NCI-H187 treated with DMSO at 0.1 percent for 48 hours (cell line): ENCODE results near the gene EPHA1.

ENCODE experiments used
- DNase-seq: peaks from one replicate; lab custom pipeline; 2025; lab: John Stamatoyannopoulos, UW

The EPHA1 gene

GRCh38 chr7:143389316-143390103 is 19.1 kb downstream of the EPHA1 start:
- DNase-seq = no peak

- no peak for DNase-seq
Observed at GRCh38 chr7:143388491-143389101, 20.1 kb downstream of the EPHA1 start.

GRCh38 chr7:143388051-143388450 is 20.6 kb downstream of the EPHA1 start:
- no peak for DNase-seq

DNA sequence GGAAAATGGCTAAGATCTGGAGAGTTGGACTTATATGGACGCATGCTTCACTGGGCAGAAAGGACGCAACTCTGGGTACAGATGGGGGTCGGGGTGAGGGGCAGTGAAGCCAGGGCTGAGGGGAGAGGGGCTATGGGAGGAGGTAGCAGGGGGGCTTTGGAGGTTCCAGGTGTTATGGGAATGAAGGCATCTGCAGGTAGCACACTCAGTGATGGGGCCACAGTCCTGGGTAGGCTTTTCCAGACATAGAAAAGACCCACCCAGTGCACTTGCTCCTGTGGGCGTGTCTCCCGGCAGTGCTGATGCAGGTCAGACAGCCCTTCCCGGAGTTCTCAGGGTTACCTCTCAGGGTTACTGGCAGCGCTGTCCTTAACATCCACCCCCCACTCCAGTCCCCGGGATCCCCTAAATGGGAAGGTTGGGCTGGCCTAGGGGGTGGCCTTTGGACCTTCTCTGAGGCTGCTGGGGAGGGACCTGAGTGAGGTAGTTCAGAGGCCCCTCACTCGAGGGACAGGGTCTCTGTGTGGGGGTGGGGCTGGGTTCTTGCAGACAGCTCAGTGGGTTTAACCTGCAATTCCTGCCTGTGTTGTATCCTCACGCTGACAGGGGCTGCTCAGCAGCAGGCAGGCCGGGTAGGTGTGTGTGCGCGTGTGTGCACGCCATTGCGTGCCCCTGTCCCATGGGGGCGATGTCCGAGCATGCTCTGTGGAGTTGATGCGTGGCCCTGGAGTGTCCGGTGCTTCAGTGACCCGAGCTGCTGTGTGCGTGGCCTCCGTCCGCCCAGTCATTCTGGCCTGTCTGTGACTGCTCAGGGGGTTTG is 21.3 kb downstream of the EPHA1 start:
- no peak for DNase-seq

GRCh38 chr7:143385891-143386781 is 22.5 kb downstream of the EPHA1 start:
- DNase-seq = no peak

DNA sequence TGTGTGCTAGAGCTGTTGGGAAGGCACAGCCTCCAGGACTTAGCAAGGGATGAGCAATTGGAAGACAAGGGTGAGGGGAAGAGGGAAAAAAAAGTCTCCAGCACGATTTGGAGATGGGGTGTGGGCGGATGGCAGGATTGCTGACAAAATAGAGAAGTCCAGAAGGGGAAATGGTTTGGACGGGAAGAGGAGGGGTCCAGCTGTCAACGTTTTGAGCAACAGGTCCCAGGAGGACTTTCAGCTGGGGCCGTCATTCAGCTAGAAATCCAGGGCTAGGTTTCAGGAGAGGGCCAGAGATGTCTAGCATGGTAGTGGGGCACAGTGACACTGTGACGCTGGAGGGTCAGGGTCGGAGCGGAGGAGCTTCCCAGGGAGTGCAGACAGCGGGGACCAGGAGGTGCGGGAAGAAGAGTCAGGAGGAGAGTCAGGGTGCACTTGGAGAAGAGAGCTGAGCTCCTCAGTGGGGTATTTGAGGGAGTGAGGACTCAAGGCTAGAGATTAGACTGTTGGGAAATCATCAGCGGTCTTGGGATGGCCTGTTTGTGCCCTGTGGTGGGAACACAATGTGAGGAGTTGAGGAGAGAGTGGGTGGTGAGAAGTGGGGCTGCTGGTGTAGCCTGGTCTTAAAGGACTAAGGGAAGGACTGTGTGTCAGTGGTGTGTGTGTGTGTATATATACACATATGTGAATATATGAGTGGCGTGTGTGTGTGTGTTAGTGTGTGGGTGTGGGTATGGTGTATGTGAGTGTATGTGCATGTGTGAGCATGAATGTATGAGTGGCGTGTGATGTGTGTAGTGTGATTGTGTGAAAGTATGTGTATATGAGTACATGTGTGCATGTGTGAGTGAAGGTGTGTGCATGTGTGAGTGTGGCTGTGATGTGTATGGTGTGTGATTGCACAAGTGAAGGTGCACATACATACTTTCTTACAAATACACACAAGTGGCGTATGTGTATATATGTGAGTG is 23.7 kb downstream of the EPHA1 start:
- no peak for DNase-seq

GRCh38 chr7:143384148-143384547 is 24.5 kb downstream of the EPHA1 start:
- no peak for DNase-seq

GRCh38 chr7:143383642-143383957 is 25.1 kb downstream of the EPHA1 start:
- DNase-seq = no peak

DNA sequence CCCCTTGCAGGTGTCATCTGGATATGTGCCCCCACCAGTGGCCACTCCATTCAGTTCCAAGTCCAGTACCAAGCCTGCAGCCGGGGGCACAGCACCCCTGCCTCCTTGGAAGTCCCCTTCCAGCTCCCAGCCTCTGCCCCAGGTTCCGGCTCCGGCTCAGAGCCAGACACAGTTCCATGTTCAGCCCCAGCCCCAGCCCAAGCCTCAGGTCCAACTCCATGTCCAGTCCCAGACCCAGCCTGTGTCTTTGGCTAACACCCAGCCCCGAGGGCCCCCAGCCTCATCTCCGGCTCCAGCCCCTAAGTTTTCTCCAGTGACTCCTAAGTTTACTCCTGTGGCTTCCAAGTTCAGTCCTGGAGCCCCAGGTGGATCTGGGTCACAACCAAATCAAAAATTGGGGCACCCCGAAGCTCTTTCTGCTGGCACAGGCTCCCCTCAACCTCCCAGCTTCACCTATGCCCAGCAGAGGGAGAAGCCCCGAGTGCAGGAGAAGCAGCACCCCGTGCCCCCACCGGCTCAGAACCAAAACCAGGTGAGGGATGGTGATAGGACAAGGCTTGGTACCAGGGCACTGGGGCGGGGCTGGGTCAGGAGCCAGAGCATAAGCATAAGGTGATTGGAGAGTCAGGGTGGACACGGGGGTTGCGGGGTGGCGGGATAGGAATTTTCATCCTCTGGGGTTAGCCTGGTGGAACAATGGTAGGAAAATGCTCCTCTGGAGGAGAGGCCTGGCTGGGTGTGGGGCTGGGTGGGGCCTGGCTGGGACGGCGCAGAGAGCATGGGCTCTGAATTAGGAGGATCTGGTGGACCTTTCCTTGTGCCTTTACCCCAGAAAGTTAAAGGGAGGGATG is 25.6 kb downstream of the EPHA1 start:
- no peak for DNase-seq

- no peak for DNase-seq
Observed at GRCh38 chr7:143382126-143382790, 26.4 kb downstream of the EPHA1 start.

DNA sequence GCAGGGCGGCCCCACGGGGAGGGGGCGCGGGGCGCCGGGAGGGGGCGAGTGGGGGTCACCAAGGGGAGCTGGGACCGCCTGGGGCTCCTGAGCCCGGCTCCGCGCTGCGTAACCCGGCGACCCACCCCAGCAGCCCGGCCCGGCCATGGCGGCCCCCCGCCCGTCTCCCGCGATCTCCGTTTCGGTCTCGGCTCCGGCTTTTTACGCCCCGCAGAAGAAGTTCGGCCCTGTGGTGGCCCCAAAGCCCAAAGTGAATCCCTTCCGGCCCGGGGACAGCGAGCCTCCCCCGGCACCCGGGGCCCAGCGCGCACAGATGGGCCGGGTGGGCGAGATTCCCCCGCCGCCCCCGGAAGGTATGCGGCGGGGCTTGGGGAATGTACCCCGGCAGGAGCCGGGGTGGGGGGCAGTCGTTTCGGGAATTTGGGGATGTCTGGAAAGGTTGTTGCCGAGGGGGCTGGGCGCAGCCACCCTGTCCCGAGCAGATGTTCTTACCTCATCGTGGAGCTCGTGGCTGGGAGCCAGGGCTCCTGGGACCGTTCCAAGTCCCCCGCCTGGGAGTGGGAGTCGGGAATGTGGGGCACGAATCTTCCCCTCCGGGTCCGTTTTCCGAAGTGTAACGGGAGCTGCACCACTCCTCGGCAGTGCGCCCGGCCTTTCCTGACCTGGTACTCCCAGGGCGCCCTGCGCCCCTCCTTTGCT is 27.1 kb downstream of the EPHA1 start:
- DNase-seq = no peak

- DNase-seq = no peak
Observed at GRCh38 chr7:143380646-143381426, 27.8 kb downstream of the EPHA1 start, which contains the start of gene ZYX. ZYX (plus strand) TSS chr7:143381345; CDS start chr7:143381572, 227 bp downstream.

DNA sequence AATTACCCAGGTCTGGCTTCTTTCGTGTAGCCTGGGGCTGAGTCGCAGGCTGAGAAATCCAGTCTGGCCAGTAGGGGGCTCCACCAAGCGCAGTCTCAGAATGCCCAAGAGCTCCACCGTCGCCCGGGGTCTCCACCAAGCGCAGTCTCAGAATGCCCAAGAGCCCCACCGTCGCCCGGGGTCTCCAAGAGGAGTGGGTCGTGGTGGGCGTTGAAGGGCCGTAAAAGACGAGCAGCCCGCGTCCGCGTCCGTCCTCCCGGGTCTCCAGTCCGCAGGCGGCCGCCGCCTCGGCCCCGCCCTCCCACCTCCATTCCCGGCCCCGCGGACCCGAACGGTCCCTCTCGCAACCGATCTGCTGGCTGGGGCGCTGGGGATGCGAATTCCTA is 28.4 kb downstream of the EPHA1 start:
- DNase-seq = no peak

DNA sequence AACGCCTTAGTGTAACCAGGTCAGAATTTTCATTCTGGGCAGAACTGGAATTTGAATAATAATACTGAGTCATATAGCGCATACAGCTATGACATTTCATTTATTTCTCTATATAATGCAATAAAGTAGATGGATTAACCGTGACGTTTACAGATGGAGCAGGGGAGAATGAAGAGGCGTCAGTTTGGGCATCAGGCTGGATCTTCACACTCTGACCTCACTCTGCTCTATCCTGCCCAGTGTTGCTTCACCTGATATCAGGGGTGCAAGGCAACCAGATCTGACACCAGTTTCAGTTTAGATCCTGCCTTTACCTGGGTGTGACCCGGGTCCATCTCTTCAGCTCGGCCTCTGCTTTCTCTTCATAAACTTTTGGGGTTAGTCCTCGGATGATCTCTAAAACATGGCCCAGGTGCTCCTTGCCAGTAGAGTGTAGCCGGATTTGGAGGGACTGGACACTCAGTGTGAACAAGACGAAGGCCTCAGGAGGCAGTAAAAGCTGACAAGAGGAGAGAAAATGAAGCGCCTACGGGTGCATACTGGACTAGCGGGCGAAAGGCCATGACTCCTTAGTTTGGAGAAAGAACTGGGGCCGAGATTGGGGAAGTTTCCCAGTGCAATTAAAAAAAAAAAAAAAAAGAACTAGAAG is 28.9 kb downstream of the EPHA1 start:
- DNase-seq = no peak

DNA sequence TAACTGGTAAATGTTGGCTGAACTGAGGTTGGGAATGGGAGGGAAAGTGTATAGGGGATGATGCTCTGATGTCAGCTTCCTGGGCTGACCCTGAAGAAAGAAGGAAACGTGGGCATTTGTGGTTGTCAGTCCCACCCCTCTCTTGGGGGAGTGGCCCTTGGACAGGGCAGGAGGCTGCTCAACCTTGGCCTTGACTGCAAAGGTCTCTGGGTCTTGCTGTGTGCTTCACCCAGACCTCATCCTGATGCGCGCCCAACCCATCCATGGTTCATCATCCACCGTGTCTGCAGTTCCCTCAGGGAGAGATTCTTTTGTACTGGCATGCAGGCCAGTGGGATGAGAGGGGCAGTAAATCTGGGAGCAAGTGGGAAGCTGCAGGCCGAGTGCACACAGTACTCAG is 32.3 kb downstream of the EPHA1 start:
- no peak for DNase-seq

DNA sequence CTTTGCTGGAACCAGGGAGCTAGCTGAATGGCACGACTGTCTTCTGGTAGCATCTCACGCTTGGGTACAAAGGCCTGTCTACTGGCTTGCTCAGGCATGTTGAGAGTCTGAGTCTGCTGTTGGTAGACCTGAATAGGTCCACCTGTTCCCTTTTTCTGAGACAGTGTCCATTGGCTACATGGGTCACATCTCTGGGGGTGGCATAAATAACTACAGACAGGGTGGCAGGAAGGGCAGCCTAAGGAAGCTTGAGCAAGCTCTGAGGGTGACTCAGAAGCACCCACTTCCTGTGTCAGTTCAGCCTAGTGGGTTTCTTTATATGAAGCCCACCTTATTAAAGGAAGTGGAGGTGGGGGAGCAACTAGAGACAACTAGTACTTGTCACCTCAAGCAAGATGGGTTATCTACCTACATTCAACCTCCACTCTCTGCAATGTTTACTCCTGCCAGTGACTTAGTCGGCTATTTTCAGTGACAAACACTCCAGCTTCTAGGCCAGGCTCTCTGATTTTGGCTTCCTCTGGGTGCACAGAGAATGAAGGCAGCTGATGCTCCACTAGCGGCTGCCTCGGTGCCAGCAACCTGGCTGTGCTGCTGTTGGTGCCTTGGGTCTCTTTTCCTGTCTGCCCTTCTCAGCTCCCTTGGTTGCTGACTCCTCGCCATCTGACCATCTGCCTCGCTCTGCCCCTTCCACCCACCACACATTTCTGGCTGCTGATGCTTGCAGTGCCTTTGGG is 33.2 kb downstream of the EPHA1 start:
- DNase-seq = no peak

DNA sequence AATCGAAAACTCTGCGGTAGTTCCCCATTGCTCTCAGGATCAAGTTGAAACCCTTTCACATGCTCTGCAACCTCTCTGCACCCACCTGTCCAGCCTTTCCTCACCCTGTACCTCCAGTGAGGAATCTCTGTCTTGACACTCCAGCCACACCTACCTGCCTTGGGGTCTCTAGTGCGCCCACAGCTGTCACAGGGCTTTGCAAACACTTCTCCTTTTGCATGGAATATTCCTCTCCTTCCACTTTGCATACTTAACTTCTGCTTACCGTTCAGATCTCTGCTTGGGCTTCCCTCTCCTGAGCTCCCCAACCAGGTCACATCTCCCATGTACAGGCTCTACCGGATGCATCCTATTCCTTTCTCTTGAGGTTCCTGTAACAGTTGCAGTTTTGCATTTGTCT is 34.1 kb downstream of the EPHA1 start:
- no peak for DNase-seq
